RWPE1 (cell line): ENCODE measurements around the gene LDLRAD4.
"Not testable (repeated sequence)": the region's sequence is repeated elsewhere in the genome, so short reads cannot be mapped to it uniquely, and the experiment has no call there.

Source experiments
- CTCF ChIA-PET: fragments of 350-600 bp; sonication (Branson Sonifier 250); formaldehyde crosslinking; extraction: SDS; loops from one replicate; lab custom pipeline; 2021; lab: Yijun Ruan, JAX
- POLR2A ChIA-PET: fragments of 400-600 bp; formaldehyde crosslinking; extraction: SDS; loops from one replicate; lab custom pipeline; 2020; ENCODE audit warnings: antibody characterized with exemption; ENCODE audit not compliant: low non-redundant PET; lab: Yijun Ruan, JAX
- DNase-seq: peaks from one replicate; pipeline ENCODE4 v3.0.0; 2012; ENCODE audit warnings: low spot score
- H3K27ac ChIP-seq: fragments of 450-650 bp; 2 replicates; pipeline ENCODE4 v1.5.1; 2017
- CTCF ChIP-seq: fragments of 450-650 bp; conservative IDR thresholded peaks from 2 replicates; pipeline ENCODE4 v1.5.1; 2017; ENCODE audit warnings: low read depth, mild to moderate bottlenecking

LDLRAD4 gene

GRCh38 chr18:13470516-13471197 lies 252.1 kb downstream of the LDLRAD4 start:
- ChIA-PET CTCF (no interaction called here), POLR2A (no interaction called here)
- DNase-seq: no peak
- no peak for TF ChIP-seq CTCF
- no peak overlapping the region for H3K27ac ChIP-seq

GRCh38 chr18:13471198-13471845 lies 252.8 kb downstream of the LDLRAD4 start:
- CTCF ChIA-PET: no interaction called here
- no peak for DNase-seq
- H3K27ac ChIP-seq: no peak overlapping the region
- POLR2A ChIA-PET: no interaction called here
- TF ChIP-seq CTCF: no peak

GRCh38 chr18:13471971-13472628 lies 253.5 kb downstream of the LDLRAD4 start:
- TF ChIP-seq CTCF: no peak
- POLR2A ChIA-PET: no interaction called here
- H3K27ac ChIP-seq: no peak overlapping the region

GRCh38 chr18:13473751-13474150 lies 255.2 kb downstream of the LDLRAD4 start:
- POLR2A ChIA-PET: no interaction called here
- no peak for TF ChIP-seq CTCF
- no peak overlapping the region for H3K27ac ChIP-seq
- CTCF ChIA-PET: no interaction called here
- DNase-seq: no peak

More at GRCh38 chr18:13471971-13472628, 253.5 kb downstream of the LDLRAD4 start:
- CTCF ChIA-PET: no interaction called here
- no peak for DNase-seq

- ChIA-PET POLR2A (no interaction called here), CTCF (no interaction called here)
- DNase-seq: no peak
- TF ChIP-seq CTCF: no peak
- no peak overlapping the region for H3K27ac ChIP-seq
Measured at GRCh38 chr18:13474336-13474735, 255.8 kb downstream of the LDLRAD4 start.

- no peak overlapping the region for H3K27ac ChIP-seq
- POLR2A ChIA-PET: no interaction called here
- no peak for DNase-seq
- CTCF ChIA-PET: no interaction called here
- TF ChIP-seq CTCF: no peak
Measured at GRCh38 chr18:13474907-13475545, 256.5 kb downstream of the LDLRAD4 start.

GRCh38 chr18:13476312-13476711 lies 257.8 kb downstream of the LDLRAD4 start:
- DNase-seq, POLR2A ChIA-PET, CTCF ChIA-PET, H3K27ac ChIP-seq: not testable (repeated sequence)
